22Rv1 (cell line): Measurements from ENCODE around the gene MRPS5.
"Not testable (repeated sequence)": the region's sequence is repeated elsewhere in the genome, so short reads cannot be mapped to it uniquely, and the experiment has no call there.

Experiments used
- H3K27ac ChIP-seq: fragments of 450-650 bp; 2 replicates; pipeline ENCODE4 v1.5.1; 2017
- CTCF ChIP-seq: fragments of 450-650 bp; IDR thresholded peaks from 2 replicates; pipeline ENCODE4 v1.5.1; 2017; ENCODE audit warnings: mild to moderate bottlenecking
- ZFX ChIP-seq: fragments of 450-650 bp; IDR thresholded peaks from 2 replicates; pipeline ENCODE4 v1.6.1; 2017; ENCODE audit warnings: antibody characterized with exemption, borderline replicate concordance

Gene MRPS5

GRCh38 chr2:95113464-95113863 lies 8.1 kb downstream of the MRPS5 start:
- TF ChIP-seq ZFX = no peak
- no peak for TF ChIP-seq CTCF
- no peak overlapping the region for H3K27ac ChIP-seq

GRCh38 chr2:95110395-95110794 lies 11.2 kb downstream of the MRPS5 start:
- TF ChIP-seq ZFX (no peak), CTCF (no peak)
- no peak overlapping the region for H3K27ac ChIP-seq

- H3K27ac ChIP-seq = no peak overlapping the region
- TF ChIP-seq CTCF (no peak), ZFX (no peak)
Measured at GRCh38 chr2:95109260-95109659, 12.3 kb downstream of the MRPS5 start.

GRCh38 chr2:95106081-95106480 lies 15.5 kb downstream of the MRPS5 start:
- no peak overlapping the region for H3K27ac ChIP-seq
- TF ChIP-seq ZFX = no peak
- TF ChIP-seq CTCF = no peak

- no peak overlapping the region for H3K27ac ChIP-seq
- TF ChIP-seq ZFX = no peak
- TF ChIP-seq CTCF = no peak
Measured at GRCh38 chr2:95104606-95105005, 17.0 kb downstream of the MRPS5 start.

GRCh38 chr2:95099910-95100309 lies 21.7 kb downstream of the MRPS5 start:
- TF ChIP-seq ZFX (no peak), CTCF (no peak)
- no peak overlapping the region for H3K27ac ChIP-seq

GRCh38 chr2:95098273-95098672 lies 23.3 kb downstream of the MRPS5 start:
- H3K27ac ChIP-seq = not testable (repeated sequence)

- no peak overlapping the region for H3K27ac ChIP-seq
- no peak for TF ChIP-seq ZFX
- TF ChIP-seq CTCF = no peak
Measured at GRCh38 chr2:95091885-95092555, 29.6 kb downstream of the MRPS5 start.
